GM18519 (cell line): ENCODE data around the gene DHRS4L2.
"Not testable (repeated sequence)": the region's sequence is repeated elsewhere in the genome, so short reads cannot be mapped to it uniquely, and the experiment has no call there.

Experiments
- ATAC-seq: cut with Tn5 transposase; IDR thresholded peaks from one replicate; pipeline ENCODE4 v1.9.1; 2021; ENCODE audit warnings: mild to moderate bottlenecking, moderate library complexity; ENCODE audit not compliant: unreplicated experiment, low FRiP score

DHRS4L2 gene

GRCh38 chr14:24013654-24014514, 25.2 kb downstream of the DHRS4L2 start:
- ATAC-seq: no peak

GRCh38 chr14:24015745-24016144, 27.0 kb downstream of the DHRS4L2 start:
- not testable (repeated sequence) for ATAC-seq

- ATAC-seq: not testable (repeated sequence)
Observed at GRCh38 chr14:24018978-24019377, 30.2 kb downstream of the DHRS4L2 start.

GRCh38 chr14:24019944-24020343, 31.2 kb downstream of the DHRS4L2 start:
- not testable (repeated sequence) for ATAC-seq

- not testable (repeated sequence) for ATAC-seq
Observed at GRCh38 chr14:24020520-24020919, 31.8 kb downstream of the DHRS4L2 start.

GRCh38 chr14:24024939-24025418, 36.2 kb downstream of the DHRS4L2 start:
- ATAC-seq: not testable (repeated sequence)

GRCh38 chr14:24029687-24030086, 41.0 kb downstream of the DHRS4L2 start:
- not testable (repeated sequence) for ATAC-seq

GRCh38 chr14:24031331-24031730, 42.6 kb downstream of the DHRS4L2 start:
- not testable (repeated sequence) for ATAC-seq

- no peak for ATAC-seq
Observed at GRCh38 chr14:24032727-24033418, 44.1 kb downstream of the DHRS4L2 start.

GRCh38 chr14:24035769-24036168, 47.0 kb downstream of the DHRS4L2 start:
- ATAC-seq: not testable (repeated sequence)

- no peak for ATAC-seq
Observed at GRCh38 chr14:24036169-24036962, 47.6 kb downstream of the DHRS4L2 start.

GRCh38 chr14:24036963-24037657, 48.4 kb downstream of the DHRS4L2 start:
- not testable (repeated sequence) for ATAC-seq

GRCh38 chr14:24037658-24038037, 48.9 kb downstream of the DHRS4L2 start:
- ATAC-seq: no peak

- no peak for ATAC-seq
Observed at GRCh38 chr14:24038686-24039085, 50.0 kb downstream of the DHRS4L2 start.

GRCh38 chr14:24040692-24041091, 52.0 kb downstream of the DHRS4L2 start:
- no peak for ATAC-seq

- no peak for ATAC-seq
Observed at GRCh38 chr14:24042746-24043145, 54.0 kb downstream of the DHRS4L2 start.

- not testable (repeated sequence) for ATAC-seq
Observed at GRCh38 chr14:24049002-24049401, 60.3 kb downstream of the DHRS4L2 start.

GRCh38 chr14:24050753-24051152, 62.0 kb downstream of the DHRS4L2 start:
- not testable (repeated sequence) for ATAC-seq

- ATAC-seq: no peak
Observed at GRCh38 chr14:24051176-24051788, 62.6 kb downstream of the DHRS4L2 start.
